HG03095 (cell line): Measurements from ENCODE around the gene RASD1.

Experiments
- ATAC-seq: cut with Tn5 transposase; IDR thresholded peaks from one replicate; pipeline ENCODE4 v1.9.1; 2021; ENCODE audit warnings: moderate library complexity; ENCODE audit not compliant: unreplicated experiment

Gene RASD1

DNA sequence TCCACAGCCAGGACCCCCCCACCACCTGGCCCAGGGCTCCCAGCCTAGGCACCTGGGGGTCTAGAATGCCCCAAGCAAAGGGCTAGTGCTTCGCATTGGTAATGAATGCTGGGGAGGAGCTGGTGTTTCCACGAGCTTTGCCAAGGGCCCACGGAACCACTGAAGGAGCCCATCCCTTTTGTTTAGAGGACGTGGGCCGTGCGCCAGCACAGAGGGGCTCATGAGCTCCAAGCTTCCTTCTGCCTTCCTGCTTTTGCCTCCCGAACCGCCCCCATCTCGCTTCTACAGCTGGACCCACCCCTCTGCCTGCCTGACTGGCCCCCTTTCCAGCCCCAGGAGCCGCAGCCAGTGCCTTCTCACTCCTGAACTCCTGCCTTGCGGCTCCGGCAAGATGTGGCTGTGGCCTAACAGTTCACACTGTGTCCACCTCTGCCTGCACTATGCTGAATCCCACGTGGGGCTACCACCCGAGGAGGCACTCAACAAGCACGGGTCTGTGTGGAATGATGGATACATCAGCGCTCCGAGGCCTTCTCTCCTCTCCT is 31.8 kb upstream of the RASD1 start:
- no peak for ATAC-seq

DNA sequence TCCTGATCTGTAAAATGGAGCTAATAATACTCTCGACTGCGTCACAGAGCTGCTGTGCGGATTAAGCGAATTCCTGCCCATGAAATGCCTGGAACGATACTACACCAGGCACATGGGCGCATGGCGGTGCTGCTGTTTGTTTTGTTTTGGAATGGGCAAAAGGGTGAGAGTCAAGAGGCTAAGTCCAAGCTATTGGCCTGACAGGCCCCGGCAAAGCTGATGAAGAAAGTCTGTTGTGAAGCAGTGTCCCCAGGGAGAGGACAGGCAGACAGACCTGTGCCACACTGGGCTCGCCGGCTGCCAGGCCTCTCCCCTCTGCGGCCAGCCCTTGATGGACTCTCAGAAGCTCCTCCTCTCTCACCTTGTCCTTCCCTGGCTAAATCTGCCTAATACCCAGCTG is 31.3 kb upstream of the RASD1 start:
- no peak for ATAC-seq

DNA sequence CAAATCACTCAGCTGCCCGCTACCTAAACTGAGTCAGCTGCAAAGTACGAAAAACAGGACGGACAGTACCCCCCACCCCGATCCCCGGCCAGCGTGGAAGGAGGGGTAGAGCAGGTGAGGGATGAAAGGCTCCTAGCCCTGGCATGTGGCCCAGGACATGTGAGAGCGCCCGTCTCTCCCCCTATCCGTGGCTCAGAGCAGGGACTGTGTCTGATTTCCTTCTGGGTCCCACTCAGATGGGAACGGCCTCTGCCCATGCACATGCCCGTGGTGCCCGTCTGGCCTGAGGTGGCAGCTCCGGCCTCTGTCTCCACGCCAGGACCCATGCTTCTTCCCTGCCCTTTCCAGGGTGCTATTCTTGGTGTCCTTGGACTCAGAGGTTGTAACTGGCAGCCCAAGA is 30.2 kb upstream of the RASD1 start:
- no peak for ATAC-seq

DNA sequence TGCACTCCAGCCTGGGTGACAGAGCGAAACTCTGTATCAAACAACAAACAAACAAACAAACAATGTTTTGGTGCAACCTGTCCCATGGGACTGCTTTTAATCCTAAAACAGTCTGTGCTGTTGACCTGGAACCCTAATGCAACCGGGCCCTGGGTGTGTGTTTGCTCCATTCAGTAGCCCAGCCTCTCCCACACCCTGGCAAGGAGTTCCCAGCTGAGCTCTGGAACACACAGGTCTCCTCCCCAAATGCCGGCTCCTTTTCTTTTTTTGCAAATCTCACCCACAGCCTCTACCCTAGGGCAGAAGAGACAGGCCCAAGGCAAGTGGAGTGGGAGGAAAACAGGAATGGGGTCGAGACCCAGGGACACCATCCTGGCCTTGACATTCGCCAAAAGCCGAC is 29.8 kb upstream of the RASD1 start:
- no peak for ATAC-seq

DNA sequence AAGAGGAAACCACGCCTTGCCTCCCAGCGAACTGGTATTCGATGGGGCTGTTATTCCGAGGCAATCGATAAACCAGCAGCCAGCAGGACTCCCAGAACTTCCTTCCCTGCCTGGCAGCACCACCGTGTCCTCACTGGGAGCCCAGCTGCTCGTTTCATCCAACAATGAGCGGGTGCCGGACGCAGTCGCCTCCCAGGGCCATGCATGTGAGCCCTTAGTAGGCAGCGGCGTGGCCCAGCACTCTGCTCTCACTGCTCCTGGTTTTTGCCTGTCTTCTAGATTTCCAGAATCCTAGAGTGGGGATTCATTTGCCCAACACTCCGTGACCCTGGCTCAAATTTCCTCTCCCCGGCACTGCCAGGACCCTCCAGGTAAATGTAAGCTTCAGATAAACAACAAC is 29.1 kb upstream of the RASD1 start:
- no peak for ATAC-seq

DNA sequence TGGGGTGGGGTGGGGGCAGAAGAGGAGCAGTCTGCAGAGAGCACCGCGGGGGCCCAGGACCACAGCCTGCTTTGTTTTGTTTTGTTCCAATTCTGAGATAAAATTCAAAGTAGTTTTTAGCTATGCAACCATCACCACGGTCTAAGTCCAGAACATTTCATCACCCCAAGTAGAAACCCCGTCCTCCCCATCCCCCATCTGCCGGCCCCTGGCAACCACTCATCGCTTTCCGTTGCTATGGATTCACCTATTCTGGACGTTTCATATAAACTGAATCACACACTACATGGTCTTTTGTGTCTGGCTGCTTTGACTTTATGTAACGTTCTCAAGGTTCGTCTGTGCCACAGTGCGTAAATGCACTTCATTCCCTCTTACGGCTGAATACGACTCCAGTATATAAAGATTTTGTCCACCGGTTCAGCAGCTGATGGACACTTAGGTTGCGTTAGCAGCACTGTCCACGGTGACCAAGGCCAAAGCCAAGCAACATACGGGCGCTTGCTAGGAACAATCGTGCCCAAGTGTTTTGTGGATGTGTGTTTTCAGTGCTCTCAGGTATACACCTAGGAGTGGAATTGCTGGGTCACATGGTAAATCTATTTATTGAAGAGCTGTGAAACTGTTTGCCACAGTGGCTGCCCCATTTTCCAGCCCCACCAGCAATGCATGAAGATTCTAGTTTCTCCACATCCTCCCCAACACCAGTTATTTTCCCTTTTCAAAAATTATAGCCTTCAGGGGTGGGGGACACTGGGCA is 27.7 kb upstream of the RASD1 start:
- no peak for ATAC-seq

DNA sequence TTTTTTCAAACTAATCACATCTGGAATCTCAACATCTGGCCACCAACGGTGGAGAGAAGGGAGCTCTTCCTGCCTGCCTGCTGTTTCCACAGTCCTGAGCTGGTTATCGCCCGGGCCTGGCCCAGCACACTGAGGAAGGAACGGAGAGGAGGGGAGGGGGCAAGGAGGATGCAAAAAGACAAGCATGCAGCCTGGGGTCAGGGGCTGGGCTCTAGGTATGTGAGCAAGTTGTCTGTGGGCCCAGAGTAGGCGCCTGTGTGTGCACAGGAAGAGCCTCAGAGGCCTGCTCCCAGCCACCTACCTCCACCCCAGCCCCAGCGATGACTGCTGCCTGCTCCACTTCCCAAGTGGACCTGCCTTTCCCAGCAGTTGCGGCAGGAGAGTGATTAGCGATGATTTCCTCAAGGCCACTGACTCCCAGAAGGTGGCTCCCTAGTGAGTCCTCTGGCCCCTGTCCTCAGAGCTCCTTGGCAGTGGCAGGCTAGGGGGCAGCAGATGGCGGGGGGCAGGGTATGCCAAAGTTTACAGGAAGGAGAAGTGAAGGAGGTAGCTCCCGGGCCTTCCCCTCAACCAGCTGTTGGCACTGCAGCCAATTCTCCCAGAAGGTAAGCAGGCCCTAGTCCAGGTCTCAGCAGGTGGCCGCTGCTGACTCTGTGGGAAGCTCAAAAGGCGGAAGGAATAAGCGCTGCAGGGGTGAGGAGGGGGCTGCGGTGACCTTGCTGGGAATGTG is 27.0 kb upstream of the RASD1 start:
- ATAC-seq: no peak

DNA sequence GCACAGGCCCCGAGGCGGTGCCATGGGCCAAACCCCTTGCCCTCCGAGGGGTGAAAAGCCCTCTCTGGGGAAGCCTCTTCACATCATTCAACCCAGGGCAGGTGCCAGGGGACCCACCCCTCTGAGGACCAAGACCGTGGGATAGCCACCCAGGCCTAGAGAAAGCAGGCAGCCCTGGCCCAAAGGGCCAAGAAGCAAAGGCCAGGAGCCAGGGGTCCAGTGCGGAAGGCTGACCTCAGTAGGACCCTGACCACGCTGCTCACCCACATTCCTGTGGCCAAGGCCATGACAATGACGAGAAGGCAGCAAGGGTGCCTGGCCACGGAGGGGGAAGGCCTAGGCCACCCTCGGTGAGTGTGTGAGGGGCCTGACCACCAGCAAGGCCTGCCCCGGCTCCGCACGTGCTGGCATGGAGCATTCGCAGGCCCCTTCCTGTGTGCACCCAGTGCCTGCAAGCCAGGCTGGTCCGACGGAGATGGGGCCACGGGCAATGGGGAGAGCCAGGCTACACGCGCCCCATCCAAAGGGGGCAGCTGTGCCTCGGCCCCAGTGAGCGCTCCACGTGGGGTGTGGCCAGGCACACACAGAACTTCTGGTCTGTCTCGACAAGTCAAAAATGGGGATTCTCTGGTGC is 24.5 kb upstream of the RASD1 start:
- ATAC-seq: no peak

DNA sequence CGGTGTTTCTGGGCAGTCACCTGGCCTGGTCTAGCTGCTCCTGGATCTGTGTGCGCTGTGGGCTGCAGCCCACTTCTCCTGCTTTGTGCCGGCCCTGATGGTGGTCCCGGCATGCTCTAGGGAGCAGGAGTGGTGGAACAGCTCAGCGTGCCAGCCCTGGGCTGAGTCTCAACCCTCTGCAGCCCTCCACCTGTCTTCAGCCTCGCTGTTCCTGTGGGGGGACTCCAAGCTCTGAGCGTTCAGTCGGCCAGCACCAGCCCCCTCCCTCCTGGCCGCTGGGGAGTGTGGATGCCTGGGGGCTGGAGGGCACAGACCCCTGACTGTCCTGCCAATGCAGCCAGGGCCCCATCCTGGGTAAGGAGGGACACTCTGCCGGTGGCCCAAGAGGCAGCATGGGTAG is 23.7 kb upstream of the RASD1 start:
- ATAC-seq: no peak

DNA sequence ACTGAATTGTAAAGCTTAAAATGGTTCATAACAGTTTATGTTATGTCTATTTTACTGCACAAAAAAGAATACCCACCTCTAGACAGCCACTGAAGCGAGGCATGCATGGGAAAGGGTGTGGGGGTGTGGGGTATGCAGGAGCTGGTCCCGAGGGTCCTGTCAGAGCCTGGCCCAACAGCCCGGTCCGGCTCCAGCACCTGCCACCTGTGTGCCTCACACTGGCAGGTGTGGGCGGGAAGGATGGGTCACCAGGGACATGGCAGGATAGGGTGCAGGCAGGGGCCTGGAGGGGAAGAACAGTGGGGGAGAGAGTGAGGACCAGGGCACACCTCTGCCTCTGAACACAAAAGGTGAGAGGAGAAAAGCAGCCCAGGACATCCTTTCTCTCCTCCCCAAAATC is 22.8 kb upstream of the RASD1 start:
- ATAC-seq: no peak

DNA sequence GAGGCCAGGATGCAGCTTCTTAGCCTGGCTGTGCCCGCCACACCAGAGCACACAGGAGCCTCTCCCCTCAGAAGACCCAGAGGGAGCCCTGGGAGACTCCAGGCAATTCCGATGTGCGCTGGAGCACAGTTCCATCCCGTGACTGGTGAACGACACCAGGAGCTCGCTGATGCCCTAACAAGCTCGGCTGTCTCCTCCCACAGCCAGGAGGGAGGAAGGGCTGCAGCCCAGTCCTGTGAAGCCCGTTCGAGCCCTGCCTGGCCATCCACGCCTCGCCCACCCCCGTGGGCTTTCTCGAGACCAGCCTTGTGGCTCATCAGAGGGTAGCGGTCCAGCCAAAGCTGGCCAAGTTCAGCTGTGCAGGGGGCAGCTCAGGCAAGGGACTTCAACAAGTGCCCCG is 21.8 kb upstream of the RASD1 start:
- no peak for ATAC-seq

DNA sequence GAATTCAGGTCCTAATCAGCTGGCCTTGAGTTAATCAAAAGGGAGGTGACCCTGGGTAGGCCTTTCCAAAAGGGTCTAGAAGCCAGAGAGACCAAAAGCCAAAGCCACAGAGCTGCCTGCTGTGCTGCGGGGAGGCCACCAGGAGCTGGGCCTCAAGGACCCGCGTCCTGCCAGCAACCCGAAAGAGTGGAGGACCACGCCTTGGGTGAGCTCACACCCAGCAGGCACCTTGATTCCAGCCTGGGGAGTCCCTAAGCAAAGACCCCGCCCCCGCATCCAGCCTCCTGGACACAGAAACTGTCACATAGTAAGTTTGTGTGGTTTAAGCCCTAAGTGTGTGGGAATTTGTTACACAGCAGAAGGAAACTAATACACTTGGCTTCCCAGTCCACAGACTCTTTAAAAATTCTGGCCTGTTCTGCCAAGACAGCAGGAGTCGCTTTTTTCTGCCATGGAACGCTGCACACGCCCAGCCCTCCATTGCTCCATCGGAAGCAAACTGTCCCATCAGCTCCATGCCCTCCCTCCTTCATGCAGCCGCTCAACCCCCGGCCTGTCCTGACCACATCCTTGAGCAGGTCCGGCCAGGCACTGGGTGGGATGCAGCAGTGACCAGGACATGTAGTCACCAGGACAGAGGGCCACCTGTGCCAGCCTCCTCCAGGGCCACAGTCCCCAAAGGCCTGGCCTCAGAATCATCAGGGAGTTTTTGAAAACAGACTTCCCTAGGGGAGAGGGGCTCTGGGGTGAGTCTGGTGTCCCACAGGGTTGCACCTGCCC is 20.9 kb upstream of the RASD1 start:
- ATAC-seq: no peak

DNA sequence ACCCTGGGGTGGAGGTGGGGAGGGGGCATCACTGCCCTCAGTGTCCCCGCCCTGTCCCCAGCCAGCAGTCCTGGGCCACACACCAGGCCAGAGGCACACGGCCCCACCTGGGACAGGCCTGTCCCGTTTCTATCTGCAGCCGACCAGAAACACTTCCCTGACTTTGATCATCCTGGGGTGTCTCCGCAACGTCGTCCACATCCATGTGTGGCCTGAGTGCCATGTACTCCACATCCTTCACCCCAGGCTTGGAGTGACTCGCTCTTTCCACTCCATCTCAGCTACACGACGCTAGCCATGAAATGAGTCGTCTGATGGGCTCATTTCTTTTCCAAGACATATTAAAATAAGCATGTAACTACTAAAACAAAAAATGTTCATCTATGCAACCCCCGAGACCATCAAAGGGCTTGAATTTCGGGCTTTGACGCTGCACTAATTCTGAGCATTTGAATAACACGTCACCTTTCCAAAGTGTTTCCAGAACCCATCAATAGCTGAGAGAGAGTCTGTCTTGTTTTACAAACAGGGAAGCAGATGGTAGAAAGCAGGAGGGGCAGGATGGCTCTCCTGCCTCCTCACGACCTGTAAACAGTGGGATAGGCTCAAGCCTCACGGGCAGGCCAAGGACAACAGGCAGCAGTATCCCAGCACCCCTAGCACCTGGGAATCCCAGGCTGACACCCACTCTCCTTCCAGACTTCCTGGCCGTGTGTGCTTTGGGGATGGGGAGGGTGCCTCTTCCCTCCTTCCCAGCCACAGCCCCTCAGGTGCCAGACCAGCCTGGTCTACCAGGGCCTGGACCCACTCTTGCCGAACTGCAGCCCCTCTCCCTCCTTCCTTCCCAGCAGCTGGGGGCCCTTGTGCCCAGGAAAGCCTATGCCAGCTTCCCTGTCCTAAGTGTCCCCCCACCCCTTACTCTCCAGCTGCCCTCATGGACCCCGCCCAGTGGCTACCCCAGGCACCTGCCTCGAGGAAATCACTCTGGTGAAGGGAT is 20.0 kb upstream of the RASD1 start:
- no peak for ATAC-seq

DNA sequence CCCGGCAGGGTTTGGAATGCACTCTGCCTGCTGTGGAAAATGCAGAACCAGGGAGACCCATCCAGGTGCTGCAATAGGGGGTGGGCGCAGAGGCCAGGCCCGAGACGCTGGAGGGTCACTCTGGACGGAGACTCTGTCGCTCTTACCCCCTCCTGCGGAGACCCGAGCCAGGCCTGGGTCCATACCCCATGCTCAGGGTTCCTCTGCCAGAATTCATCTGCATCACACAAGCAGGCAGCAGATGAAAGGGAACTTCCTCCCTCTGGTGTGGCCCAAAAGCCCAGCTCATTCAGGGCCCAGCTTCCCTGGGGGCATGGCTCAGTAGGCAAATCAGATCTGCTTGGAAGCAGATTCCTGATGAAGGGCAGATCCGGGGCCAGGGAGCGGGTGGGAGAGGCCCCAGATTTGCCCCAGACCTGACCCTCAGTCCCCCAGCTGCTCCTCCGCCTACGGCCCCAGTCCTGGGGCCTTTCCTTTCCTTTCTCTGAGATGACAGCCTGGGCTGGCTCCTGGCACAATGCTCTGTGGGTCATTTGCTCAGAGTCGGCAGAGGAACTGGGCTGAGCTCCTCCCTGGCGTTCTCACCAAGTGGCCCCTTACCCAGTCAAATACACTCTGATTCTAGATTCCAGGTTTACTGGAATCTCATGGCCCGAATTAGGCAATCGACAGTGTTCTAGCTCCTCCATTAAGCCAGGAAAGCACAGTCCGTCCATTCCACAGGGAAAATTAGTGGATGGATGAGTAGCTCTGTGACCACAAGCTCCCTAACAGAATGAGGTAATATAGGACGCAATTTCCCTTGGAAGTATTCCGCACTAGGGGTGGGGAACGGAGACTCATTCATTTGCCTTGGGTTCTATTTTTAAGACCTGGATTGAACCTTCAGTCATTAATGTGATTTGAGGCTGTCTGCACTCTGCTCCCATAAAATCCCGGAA is 19.1 kb upstream of the RASD1 start:
- no peak for ATAC-seq

DNA sequence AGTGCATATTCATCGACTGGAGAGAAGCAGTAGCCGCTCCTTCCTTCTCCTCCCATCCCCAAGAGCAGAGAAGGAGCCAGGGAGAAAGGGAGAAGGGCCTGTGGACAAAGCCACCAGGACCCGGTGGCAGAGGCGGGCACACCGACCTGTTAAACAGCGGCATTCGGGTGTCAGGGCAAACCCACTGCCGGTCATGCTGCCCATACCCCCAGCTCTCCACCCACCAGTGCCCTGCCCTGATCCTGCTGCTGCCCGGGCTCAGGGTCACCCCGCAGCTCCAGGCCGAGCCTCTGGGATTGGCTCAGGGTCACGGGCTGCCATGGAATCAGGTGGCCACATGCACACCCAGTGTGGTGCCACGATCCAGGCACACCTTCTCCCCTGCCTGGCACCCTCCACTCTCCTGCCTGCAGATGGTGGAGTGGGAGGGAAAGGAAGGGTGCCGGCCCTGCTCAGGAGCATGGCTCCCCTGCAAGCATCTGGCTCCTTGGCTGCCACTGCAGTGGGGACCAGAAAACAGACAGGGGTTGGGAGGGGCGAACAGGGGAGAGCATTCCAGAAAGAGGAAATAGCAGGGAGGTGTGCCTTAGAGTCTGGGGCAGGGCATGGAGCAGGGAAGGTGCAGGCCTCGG is 18.3 kb upstream of the RASD1 start:
- no peak for ATAC-seq

DNA sequence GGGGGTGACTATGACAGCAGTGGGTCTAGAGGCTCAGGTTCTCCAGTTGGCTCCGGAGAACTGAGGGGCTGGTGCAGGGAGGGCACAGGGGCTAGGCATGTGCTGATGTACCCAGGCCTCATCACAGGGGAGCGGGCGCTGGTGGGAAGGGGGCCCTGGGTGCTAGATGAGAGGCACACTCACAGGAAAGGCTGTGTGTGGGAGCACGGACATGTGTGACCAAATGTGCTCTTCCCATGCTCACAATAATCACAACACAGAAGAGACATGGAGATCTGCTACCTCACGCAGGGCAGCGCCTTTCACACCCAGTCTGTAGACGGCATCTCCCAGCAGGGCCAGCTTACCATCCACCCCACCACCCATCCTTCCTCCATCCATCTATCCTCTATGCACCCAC is 17.4 kb upstream of the RASD1 start:
- ATAC-seq: no peak

DNA sequence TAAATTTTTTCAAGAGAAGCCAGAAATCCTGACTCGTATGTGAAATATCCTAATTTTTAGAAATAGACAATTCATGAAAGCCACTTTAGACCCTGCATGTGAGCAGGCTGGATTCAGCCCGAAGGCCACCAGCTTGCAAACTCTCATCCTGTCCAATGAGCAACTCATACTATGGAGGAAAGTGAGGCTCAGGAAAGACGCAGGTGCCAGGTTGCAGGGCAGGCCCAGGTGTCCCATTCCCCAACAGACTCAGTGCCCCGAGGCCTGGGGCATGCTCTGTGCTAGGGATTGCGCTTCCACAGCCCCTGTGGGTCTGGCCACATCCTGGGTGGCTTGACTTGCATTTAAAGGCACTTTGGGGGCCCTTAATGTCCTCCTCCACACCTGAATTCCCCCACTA is 16.7 kb upstream of the RASD1 start:
- ATAC-seq: no peak
